ENCODE data around the gene PRKCA. TPM values are rescaled to one million over a fixed set of nuclear protein-coding genes. Genes with fewer than 3 reads are reported as not detected.

PRKCA gene
- total and polyA plus RNA-seq, 9 of the 15 experiments (the other 6 are each of a cell fraction or from before 2014, with no cell fraction given) = 3.2 to 33.0 (median 17.8) TPM

DNA sequence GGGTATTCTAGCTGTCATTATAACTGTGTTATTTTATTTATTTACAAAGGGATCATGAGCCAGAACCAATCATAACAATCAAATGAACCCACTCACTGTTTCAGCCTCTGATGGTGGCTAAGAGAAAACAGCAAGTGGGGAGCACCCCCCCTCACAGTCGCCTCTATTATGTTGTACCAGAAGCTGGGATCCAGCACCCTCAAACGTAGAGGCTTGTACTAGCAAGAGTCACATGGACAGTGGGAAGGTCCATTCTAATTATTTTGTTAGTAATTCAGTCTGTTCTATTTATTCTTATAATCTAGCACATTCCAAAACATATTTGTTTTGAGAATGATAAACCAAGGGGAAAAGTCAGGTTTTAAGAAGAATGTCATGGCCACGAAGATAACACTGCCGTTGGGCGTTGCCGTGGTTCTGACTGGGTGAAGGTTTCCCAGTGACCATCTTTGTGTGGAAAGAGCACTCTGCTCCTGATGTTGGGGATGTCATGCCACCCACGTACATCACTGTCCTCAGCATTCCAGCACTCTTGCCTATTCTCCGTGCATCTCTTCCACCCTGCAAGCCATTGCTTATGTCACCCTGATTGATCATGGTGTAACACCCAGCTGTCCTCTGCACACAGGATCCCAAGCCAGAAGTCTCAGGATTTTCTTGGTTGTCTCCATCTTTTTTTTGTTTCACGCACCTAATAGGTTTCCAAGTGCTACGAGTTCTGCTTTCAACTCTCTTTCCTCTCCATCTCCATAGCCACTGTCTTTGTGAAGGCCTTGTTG is 205.8 kb downstream of the PRKCA start (continued):
- no peak for TF ChIP-seq ZNF3 (CRISPR knock-in tag; IDR thresholded peaks at IDR 0.05)
- TF ChIP-seq KLF1 (tag; IDR thresholded peaks at IDR 0.05) = 0 out of 2 replicates have a peak, but pooled peaks have one; percentile 20
- no peak for TF ChIP-seq XRCC5 (IDR thresholded peaks at IDR 0.05; ENCODE audit: low read depth, low read length)
- no peak for TF ChIP-seq ATF1 (CRISPR knock-in tag; IDR thresholded peaks at IDR 0.05)
- TF ChIP-seq ATF1 (tag; IDR thresholded peaks at IDR 0.05) = no peak
- TF ChIP-seq, protein P1, sequence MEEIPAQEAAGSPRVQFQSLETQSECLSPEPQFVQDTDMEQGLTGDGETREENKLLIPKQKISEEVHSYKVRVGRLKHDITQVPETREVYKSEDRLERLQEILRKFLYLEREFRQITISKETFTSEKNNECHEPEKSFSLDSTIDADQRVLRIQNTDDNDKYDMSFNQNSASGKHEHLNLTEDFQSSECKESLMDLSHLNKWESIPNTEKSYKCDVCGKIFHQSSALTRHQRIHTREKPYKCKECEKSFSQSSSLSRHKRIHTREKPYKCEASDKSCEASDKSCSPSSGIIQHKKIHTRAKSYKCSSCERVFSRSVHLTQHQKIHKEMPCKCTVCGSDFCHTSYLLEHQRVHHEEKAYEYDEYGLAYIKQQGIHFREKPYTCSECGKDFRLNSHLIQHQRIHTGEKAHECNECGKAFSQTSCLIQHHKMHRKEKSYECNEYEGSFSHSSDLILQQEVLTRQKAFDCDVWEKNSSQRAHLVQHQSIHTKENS (CRISPR knock-in tag; IDR thresholded peaks at IDR 0.05) = no peak
- TF ChIP-seq ZNF197 (CRISPR knock-in tag; IDR thresholded peaks at IDR 0.05; ENCODE audit: low read depth) = no peak
- no peak for TF ChIP-seq CBX5 (IDR thresholded peaks at IDR 0.05; ENCODE audit: borderline replicate concordance, low read depth)
- peak; percentile 69 for TF ChIP-seq TCF3 (CRISPR knock-in tag; IDR thresholded peaks at IDR 0.05)
- no peak for TF ChIP-seq CHCHD3 (CRISPR knock-in tag; IDR thresholded peaks at IDR 0.05)
- peak; percentile 22; the same call in 1 of the 2 replicates for TF ChIP-seq CXXC5 (CRISPR knock-in tag; IDR thresholded peaks at IDR 0.05)
- TF ChIP-seq NR2C2 (CRISPR knock-in tag; IDR thresholded peaks at IDR 0.05) = no peak
- TF ChIP-seq NR2C2 (tag; IDR thresholded peaks at IDR 0.05) = no peak; the same call in 1 of the 2 replicates
- TF ChIP-seq HNRNPLL (IDR thresholded peaks at IDR 0.05; ENCODE audit: low read depth, low read length, poor library complexity, severe bottlenecking) = no peak
- TF ChIP-seq KLF13 (tag; IDR thresholded peaks at IDR 0.05; ENCODE audit: borderline replicate concordance, low read depth) = no peak
- TF ChIP-seq, protein P2, sequence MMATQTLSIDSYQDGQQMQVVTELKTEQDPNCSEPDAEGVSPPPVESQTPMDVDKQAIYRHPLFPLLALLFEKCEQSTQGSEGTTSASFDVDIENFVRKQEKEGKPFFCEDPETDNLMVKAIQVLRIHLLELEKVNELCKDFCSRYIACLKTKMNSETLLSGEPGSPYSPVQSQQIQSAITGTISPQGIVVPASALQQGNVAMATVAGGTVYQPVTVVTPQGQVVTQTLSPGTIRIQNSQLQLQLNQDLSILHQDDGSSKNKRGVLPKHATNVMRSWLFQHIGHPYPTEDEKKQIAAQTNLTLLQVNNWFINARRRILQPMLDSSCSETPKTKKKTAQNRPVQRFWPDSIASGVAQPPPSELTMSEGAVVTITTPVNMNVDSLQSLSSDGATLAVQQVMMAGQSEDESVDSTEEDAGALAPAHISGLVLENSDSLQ (IDR thresholded peaks at IDR 0.05) = 0 out of 2 replicates have a peak, but pooled peaks have one; percentile 27
- TF ChIP-seq, protein P3, sequence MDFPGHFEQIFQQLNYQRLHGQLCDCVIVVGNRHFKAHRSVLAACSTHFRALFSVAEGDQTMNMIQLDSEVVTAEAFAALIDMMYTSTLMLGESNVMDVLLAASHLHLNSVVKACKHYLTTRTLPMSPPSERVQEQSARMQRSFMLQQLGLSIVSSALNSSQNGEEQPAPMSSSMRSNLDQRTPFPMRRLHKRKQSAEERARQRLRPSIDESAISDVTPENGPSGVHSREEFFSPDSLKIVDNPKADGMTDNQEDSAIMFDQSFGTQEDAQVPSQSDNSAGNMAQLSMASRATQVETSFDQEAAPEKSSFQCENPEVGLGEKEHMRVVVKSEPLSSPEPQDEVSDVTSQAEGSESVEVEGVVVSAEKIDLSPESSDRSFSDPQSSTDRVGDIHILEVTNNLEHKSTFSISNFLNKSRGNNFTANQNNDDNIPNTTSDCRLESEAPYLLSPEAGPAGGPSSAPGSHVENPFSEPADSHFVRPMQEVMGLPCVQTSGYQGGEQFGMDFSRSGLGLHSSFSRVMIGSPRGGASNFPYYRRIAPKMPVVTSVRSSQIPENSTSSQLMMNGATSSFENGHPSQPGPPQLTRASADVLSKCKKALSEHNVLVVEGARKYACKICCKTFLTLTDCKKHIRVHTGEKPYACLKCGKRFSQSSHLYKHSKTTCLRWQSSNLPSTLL (IDR thresholded peaks at IDR 0.05) = 0 out of 2 replicates have a peak, but pooled peaks have one; percentile 16
- TF ChIP-seq, protein P4, sequence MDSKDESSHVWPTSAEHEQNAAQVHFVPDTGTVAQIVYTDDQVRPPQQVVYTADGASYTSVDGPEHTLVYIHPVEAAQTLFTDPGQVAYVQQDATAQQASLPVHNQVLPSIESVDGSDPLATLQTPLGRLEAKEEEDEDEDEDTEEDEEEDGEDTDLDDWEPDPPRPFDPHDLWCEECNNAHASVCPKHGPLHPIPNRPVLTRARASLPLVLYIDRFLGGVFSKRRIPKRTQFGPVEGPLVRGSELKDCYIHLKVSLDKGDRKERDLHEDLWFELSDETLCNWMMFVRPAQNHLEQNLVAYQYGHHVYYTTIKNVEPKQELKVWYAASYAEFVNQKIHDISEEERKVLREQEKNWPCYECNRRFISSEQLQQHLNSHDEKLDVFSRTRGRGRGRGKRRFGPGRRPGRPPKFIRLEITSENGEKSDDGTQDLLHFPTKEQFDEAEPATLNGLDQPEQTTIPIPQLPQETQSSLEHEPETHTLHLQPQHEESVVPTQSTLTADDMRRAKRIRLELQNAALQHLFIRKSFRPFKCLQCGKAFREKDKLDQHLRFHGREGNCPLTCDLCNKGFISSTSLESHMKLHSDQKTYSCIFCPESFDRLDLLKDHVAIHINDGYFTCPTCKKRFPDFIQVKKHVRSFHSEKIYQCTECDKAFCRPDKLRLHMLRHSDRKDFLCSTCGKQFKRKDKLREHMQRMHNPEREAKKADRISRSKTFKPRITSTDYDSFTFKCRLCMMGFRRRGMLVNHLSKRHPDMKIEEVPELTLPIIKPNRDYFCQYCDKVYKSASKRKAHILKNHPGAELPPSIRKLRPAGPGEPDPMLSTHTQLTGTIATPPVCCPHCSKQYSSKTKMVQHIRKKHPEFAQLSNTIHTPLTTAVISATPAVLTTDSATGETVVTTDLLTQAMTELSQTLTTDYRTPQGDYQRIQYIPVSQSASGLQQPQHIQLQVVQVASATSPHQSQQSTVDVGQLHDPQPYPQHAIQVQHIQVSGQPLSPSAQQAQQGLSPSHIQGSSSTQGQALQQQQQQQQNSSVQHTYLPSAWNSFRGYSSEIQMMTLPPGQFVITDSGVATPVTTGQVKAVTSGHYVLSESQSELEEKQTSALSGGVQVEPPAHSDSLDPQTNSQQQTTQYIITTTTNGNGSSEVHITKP (IDR thresholded peaks at IDR 0.05; ENCODE audit: partially characterized antibody) = peak; percentile 59
- peak; percentile 55; the same call in 1 of the 2 replicates for TF ChIP-seq BACH1 (tag; IDR thresholded peaks at IDR 0.05)

Measured in K562 (cell line).